ENCODE measurements around the gene KRTAP5-6.
"Not testable (repeated sequence)": the region's sequence is repeated elsewhere in the genome, so short reads cannot be mapped to it uniquely, and the experiment has no call there.

Gene KRTAP5-6

GRCh38 chr11:1676229-1676740, 20.7 kb upstream of the KRTAP5-6 start:
- in situ Hi-C loops (cut with HindIII; ENCODE audit: low pct_ligation_motif_present, low pct_unique_long_range_greater_than_20kb, low sequenced_read_pairs): no loop called here
- DNase-seq: no peak

GRCh38 chr11:1679881-1680280, 17.1 kb upstream of the KRTAP5-6 start:
- DNase-seq: no peak
- in situ Hi-C loops (cut with HindIII; ENCODE audit: low pct_ligation_motif_present, low pct_unique_long_range_greater_than_20kb, low sequenced_read_pairs): no loop called here

- DNase-seq: no peak
- in situ Hi-C loops (cut with HindIII; ENCODE audit: low pct_ligation_motif_present, low pct_unique_long_range_greater_than_20kb, low sequenced_read_pairs): no loop called here
These were observed 14.6 kb upstream of the KRTAP5-6 start for GRCh38 chr11:1682225-1682905.

- in situ Hi-C loops (cut with HindIII; ENCODE audit: low pct_ligation_motif_present, low pct_unique_long_range_greater_than_20kb, low sequenced_read_pairs); DNase-seq: not testable (repeated sequence)
These were observed 13.8 kb upstream of the KRTAP5-6 start for GRCh38 chr11:1683216-1683615.

GRCh38 chr11:1683904-1684572, 13.0 kb upstream of the KRTAP5-6 start:
- in situ Hi-C loops (cut with HindIII; ENCODE audit: low pct_ligation_motif_present, low pct_unique_long_range_greater_than_20kb, low sequenced_read_pairs); DNase-seq: not testable (repeated sequence)

GRCh38 chr11:1684886-1685874, 11.8 kb upstream of the KRTAP5-6 start:
- DNase-seq; in situ Hi-C loops (cut with HindIII; ENCODE audit: low pct_ligation_motif_present, low pct_unique_long_range_greater_than_20kb, low sequenced_read_pairs): not testable (repeated sequence)

GRCh38 chr11:1686220-1686619, 10.8 kb upstream of the KRTAP5-6 start:
- in situ Hi-C loops (cut with HindIII; ENCODE audit: low pct_ligation_motif_present, low pct_unique_long_range_greater_than_20kb, low sequenced_read_pairs); DNase-seq: not testable (repeated sequence)

- DNase-seq; in situ Hi-C loops (cut with HindIII; ENCODE audit: low pct_ligation_motif_present, low pct_unique_long_range_greater_than_20kb, low sequenced_read_pairs): not testable (repeated sequence)
These were observed 8.6 kb upstream of the KRTAP5-6 start for GRCh38 chr11:1688336-1688947.

GRCh38 chr11:1689250-1690166, 7.5 kb upstream of the KRTAP5-6 start:
- in situ Hi-C loops (cut with HindIII; ENCODE audit: low pct_ligation_motif_present, low pct_unique_long_range_greater_than_20kb, low sequenced_read_pairs); DNase-seq: not testable (repeated sequence)

- DNase-seq: no peak
- in situ Hi-C loops (cut with HindIII; ENCODE audit: low pct_ligation_motif_present, low pct_unique_long_range_greater_than_20kb, low sequenced_read_pairs): no loop called here
These were observed 6.6 kb upstream of the KRTAP5-6 start for GRCh38 chr11:1690167-1691025.

- in situ Hi-C loops (cut with HindIII; ENCODE audit: low pct_ligation_motif_present, low pct_unique_long_range_greater_than_20kb, low sequenced_read_pairs): no loop called here
- DNase-seq: no peak
These were observed 5.7 kb upstream of the KRTAP5-6 start for GRCh38 chr11:1691026-1691877.

GRCh38 chr11:1691878-1692707, 4.9 kb upstream of the KRTAP5-6 start:
- in situ Hi-C loops (cut with HindIII; ENCODE audit: low pct_ligation_motif_present, low pct_unique_long_range_greater_than_20kb, low sequenced_read_pairs): no loop called here
- DNase-seq: no peak

GRCh38 chr11:1692708-1693326, 4.2 kb upstream of the KRTAP5-6 start:
- no peak for DNase-seq
- in situ Hi-C loops (cut with HindIII; ENCODE audit: low pct_ligation_motif_present, low pct_unique_long_range_greater_than_20kb, low sequenced_read_pairs): no loop called here

GRCh38 chr11:1693327-1694063, 3.5 kb upstream of the KRTAP5-6 start:
- in situ Hi-C loops (cut with HindIII; ENCODE audit: low pct_ligation_motif_present, low pct_unique_long_range_greater_than_20kb, low sequenced_read_pairs): no loop called here
- DNase-seq: peak; percentile 67
